Measurements from ENCODE around the gene DGKB. TPM values are rescaled to one million over a fixed set of nuclear protein-coding genes. Genes with fewer than 3 reads are reported as not detected.
"Not testable (repeated sequence)": the region's sequence is repeated elsewhere in the genome, so short reads cannot be mapped to it uniquely, and the experiment has no call there.

Gene DGKB
- total and polyA plus RNA-seq, 2 experiments from 2014 or later: 0.28 to 1.7 TPM

GRCh38 chr7:14289957-14290356 is 612.6 kb downstream of the DGKB start:
- TF ChIP-seq EZH2 (IDR thresholded peaks at IDR 0.05; ENCODE audit: borderline replicate concordance): no peak
- no peak for TF ChIP-seq CTCF (IDR thresholded peaks at IDR 0.05; ENCODE audit: poor library complexity)
- TF ChIP-seq EZH2phosphoT487 (IDR thresholded peaks at IDR 0.05; ENCODE audit: low read depth, severe bottlenecking, unreplicated experiment): no peak

GRCh38 chr7:14288701-14289100 is 613.9 kb downstream of the DGKB start:
- no peaks in the 10 kb centered on the region for H3K9me3 ChIP-seq (ENCODE audit: low read depth)
- H3K4me2 ChIP-seq: no peak overlapping the region
- TF ChIP-seq CTCF (IDR thresholded peaks at IDR 0.05; ENCODE audit: poor library complexity) (no peak), EZH2 (IDR thresholded peaks at IDR 0.05; ENCODE audit: borderline replicate concordance) (no peak), EZH2phosphoT487 (IDR thresholded peaks at IDR 0.05; ENCODE audit: low read depth, severe bottlenecking, unreplicated experiment) (no peak)
- no peak overlapping the region for H2AFZ ChIP-seq
- 78% methylated on average over 3 of the region's 3 CpGs for WGBS (ENCODE audit: low lambda C conversion rate, missing lambda C conversion rate)
- DNase-seq (ENCODE audit: low spot score): no peak
- no peak overlapping the region for H3K4me3 ChIP-seq
- no peaks in the 10 kb centered on the region for H3K9me2 ChIP-seq (replicated peaks; ENCODE audit: insufficient read depth)
- no peaks in the 10 kb centered on the region for H3K4me1 ChIP-seq (ENCODE audit: insufficient read depth)
- no peak overlapping the region for H3K27ac ChIP-seq
- H3K27me3 ChIP-seq: no peaks in the 10 kb centered on the region
- H3K79me2 ChIP-seq: no peaks in the 10 kb centered on the region
- H4K20me1 ChIP-seq (ENCODE audit: insufficient read depth, poor library complexity, severe bottlenecking): no peaks in the 10 kb centered on the region
- no peaks in the 10 kb centered on the region for H3K36me3 ChIP-seq (replicated peaks; ENCODE audit: insufficient read depth, low read depth)

More at GRCh38 chr7:14289957-14290356, 612.6 kb downstream of the DGKB start:
- Histone ChIP-seq H3K4me2 (no peak overlapping the region), H3K36me3 (replicated peaks; ENCODE audit: insufficient read depth, low read depth) (no peaks in the 10 kb centered on the region), H3K9me2 (replicated peaks; ENCODE audit: insufficient read depth) (no peaks in the 10 kb centered on the region), H3K4me1 (ENCODE audit: insufficient read depth) (no peaks in the 10 kb centered on the region), H3K27me3 (no peaks in the 10 kb centered on the region), H3K27ac (no peak overlapping the region), H2AFZ (no peak overlapping the region), H3K79me2 (no peaks in the 10 kb centered on the region), H4K20me1 (ENCODE audit: insufficient read depth, poor library complexity, severe bottlenecking) (no peaks in the 10 kb centered on the region), H3K4me3 (no peak overlapping the region), H3K9me3 (ENCODE audit: low read depth) (no peaks in the 10 kb centered on the region)
- no peak for DNase-seq (ENCODE audit: low spot score)

- TF ChIP-seq EZH2 (IDR thresholded peaks at IDR 0.05; ENCODE audit: borderline replicate concordance) (no peak), CTCF (IDR thresholded peaks at IDR 0.05; ENCODE audit: poor library complexity) (no peak), EZH2phosphoT487 (IDR thresholded peaks at IDR 0.05; ENCODE audit: low read depth, severe bottlenecking, unreplicated experiment) (no peak)
- Histone ChIP-seq H3K9me3 (ENCODE audit: low read depth) (no peaks in the 10 kb centered on the region), H3K79me2 (no peaks in the 10 kb centered on the region), H3K27me3 (no peaks in the 10 kb centered on the region), H3K27ac (no peak overlapping the region), H2AFZ (no peak overlapping the region), H3K4me2 (no peak overlapping the region), H3K36me3 (replicated peaks; ENCODE audit: insufficient read depth, low read depth) (no peaks in the 10 kb centered on the region), H3K9me2 (replicated peaks; ENCODE audit: insufficient read depth) (no peaks in the 10 kb centered on the region), H4K20me1 (ENCODE audit: insufficient read depth, poor library complexity, severe bottlenecking) (no peaks in the 10 kb centered on the region), H3K4me3 (no peak overlapping the region), H3K4me1 (ENCODE audit: insufficient read depth) (no peaks in the 10 kb centered on the region)
- WGBS (ENCODE audit: low lambda C conversion rate, missing lambda C conversion rate): 100% methylated on average over 2 of the region's 2 CpGs
- no peak for DNase-seq (ENCODE audit: low spot score)
Observed at GRCh38 chr7:14287398-14287797, 615.2 kb downstream of the DGKB start.

GRCh38 chr7:14286036-14286435 is 616.5 kb downstream of the DGKB start:
- Histone ChIP-seq H4K20me1 (ENCODE audit: insufficient read depth, poor library complexity, severe bottlenecking) (no peaks in the 10 kb centered on the region), H3K4me1 (ENCODE audit: insufficient read depth) (no peaks in the 10 kb centered on the region), H3K27ac (no peak overlapping the region), H3K27me3 (no peaks in the 10 kb centered on the region), H2AFZ (no peak overlapping the region), H3K4me3 (no peak overlapping the region), H3K36me3 (replicated peaks; ENCODE audit: insufficient read depth, low read depth) (no peaks in the 10 kb centered on the region), H3K79me2 (no peaks in the 10 kb centered on the region), H3K4me2 (no peak overlapping the region), H3K9me3 (ENCODE audit: low read depth) (no peaks in the 10 kb centered on the region), H3K9me2 (replicated peaks; ENCODE audit: insufficient read depth) (no peaks in the 10 kb centered on the region)
- DNase-seq (ENCODE audit: low spot score): no peak
- TF ChIP-seq EZH2 (IDR thresholded peaks at IDR 0.05; ENCODE audit: borderline replicate concordance) (no peak), CTCF (IDR thresholded peaks at IDR 0.05; ENCODE audit: poor library complexity) (no peak), EZH2phosphoT487 (IDR thresholded peaks at IDR 0.05; ENCODE audit: low read depth, severe bottlenecking, unreplicated experiment) (no peak)
- 68% methylated on average over 4 of the region's 4 CpGs for WGBS (ENCODE audit: low lambda C conversion rate, missing lambda C conversion rate)

- not testable (repeated sequence) for H3K4me1 ChIP-seq (ENCODE audit: insufficient read depth); H3K9me2 ChIP-seq (replicated peaks; ENCODE audit: insufficient read depth); H3K27ac ChIP-seq; H3K79me2 ChIP-seq; H3K36me3 ChIP-seq (replicated peaks; ENCODE audit: insufficient read depth, low read depth); H4K20me1 ChIP-seq (ENCODE audit: insufficient read depth, poor library complexity, severe bottlenecking); DNase-seq (ENCODE audit: low spot score); H3K27me3 ChIP-seq; H3K9me3 ChIP-seq (ENCODE audit: low read depth)
- H3K4me2 ChIP-seq: peak overlapping the region; percentile 74
- WGBS (ENCODE audit: low lambda C conversion rate, missing lambda C conversion rate): 22% methylated on average over 21 of the region's 21 CpGs
- peak overlapping the region; percentile 86 for H2AFZ ChIP-seq
- peak overlapping the region; percentile 45 for H3K4me3 ChIP-seq
Observed at GRCh38 chr7:14279065-14279871, 623.3 kb downstream of the DGKB start.
